Thoracic aorta (tissue), 2 donors: Measurements from ENCODE around the gene ALOX12B. TPM values are rescaled to one million over a fixed set of nuclear protein-coding genes. Genes with fewer than 3 reads are reported as not detected.

Source experiments
- ATAC-seq: fragments of 150-250 bp; one replicate; pipeline ENCODE4 v1.8.0; 2017; ENCODE audit warnings: low read depth; ENCODE audit not compliant: insufficient number of reproducible peaks, low FRiP score
- DNase-seq: peaks from one replicate; pipeline ENCODE4 v3.0.0-alpha.2; 2020; ENCODE audit warnings: low spot score
- H3K27ac ChIP-seq, 2 donors: fragments of 200-600 bp; sonication (generic); 1 replicate in 1 of 2; 2 replicates in 1 of 2; pipeline ENCODE4 v1.5.1; 2016; ENCODE audit warnings: mild to moderate bottlenecking in 2 of 2, moderate library complexity in 2 of 2
- H3K27me3 ChIP-seq: fragments of 200-600 bp; sonication (generic); replicated peaks from 2 replicates; pipeline ENCODE4 v1.6.0; 2016; ENCODE audit warnings: mild to moderate bottlenecking; ENCODE audit not compliant: insufficient read depth
- H3K36me3 ChIP-seq: fragments of 200-600 bp; sonication (generic); one replicate; pipeline ENCODE4 v1.5.1; 2016
- H3K4me1 ChIP-seq, 2 donors: fragments of 200-600 bp; sonication (generic); 1 replicate in 1 of 2; 2 replicates in 1 of 2; pipeline versions ENCODE4 v1.5.1 to v1.6.0; 2016; ENCODE audit warnings: low read depth in 2 of 2, mild to moderate bottlenecking in 1 of 2; ENCODE audit not compliant: control insufficient read depth in 1 of 2
- H3K4me3 ChIP-seq: fragments of 200-600 bp; sonication (generic); 2 replicates; pipeline ENCODE4 v1.5.1; 2016; ENCODE audit warnings: mild to moderate bottlenecking
- H3K9me3 ChIP-seq: fragments of 200-600 bp; sonication (generic); 2 replicates; pipeline ENCODE4 v1.5.1; 2016
- total RNA-seq, 2 donors: library from RNA; depleted of rRNA; stranded (reverse); fragments of >200 nt; gene quantifications; one replicate each; pipeline versions ENCODE4 v1.1.0 to v1.2.3, GENCODE V29; 2016
- TF ChIP-seq, protein P1 (sequence below): fragments of 200-600 bp; sonication (generic); IDR thresholded peaks from one replicate; pipeline ENCODE4 v1.5.1; 2019; ENCODE audit warnings: antibody characterized with exemption

Gene ALOX12B
- total RNA-seq, result not detected

DNA sequence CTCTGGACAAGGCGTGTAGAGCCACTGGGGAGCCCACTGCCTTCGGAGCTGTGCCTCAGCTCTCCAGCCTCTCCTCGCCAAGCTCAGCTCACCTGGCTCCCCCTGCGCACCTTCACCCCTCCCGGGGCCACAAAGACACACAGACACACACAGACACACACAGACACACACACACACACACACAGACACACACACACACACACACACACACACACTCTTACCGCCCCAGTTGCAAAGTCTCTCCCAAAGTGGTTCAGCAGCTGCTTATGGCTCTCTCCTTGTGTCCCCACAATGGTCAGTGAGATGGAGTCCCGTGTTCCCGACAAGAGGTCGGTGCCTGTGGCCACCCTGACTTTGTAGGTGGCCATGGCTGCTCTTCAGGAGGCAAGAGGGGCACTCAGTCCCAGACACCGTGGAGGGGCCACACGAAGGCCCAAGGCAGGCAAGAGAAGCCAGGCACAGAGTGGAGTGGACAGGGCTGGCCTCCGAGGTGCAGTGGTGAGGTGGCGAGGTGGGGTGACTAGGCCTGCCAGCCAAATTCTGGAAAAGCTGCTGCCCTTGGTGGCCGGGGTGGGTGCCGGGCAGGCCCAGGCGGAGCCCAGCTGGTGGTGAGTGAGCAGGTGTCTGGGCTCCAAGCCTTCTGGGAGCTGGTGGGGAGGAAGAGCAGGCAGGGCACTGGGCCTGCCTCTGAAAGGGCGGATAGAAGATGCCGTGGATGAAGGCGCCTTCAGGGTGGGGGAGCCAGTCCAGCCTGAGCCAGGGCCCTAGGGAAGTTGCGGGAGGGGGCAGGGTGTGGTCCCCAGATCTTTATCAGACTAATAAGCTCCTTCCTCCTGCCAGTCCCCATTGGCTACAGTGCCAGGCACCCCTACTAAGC lies at the start of gene ALOX12B:
Gene ALOX12B, minus strand, starts transcription at position 642 of the 877 bp plus-strand sequence. Its CDS starts 274 bp downstream, at position 368.
- Histone ChIP-seq H3K36me3 (no peaks in the 10 kb centered on the region), H3K4me3 (no peak within 1 kb of the TSS), H3K4me1 (no peaks in the 10 kb centered on the region), H3K27ac (no peak within 1 kb of the TSS), H3K9me3 (no peaks in the 10 kb centered on the region), H3K27me3 (no peaks in the 10 kb centered on the region)
- ATAC-seq, result no peak
- TF ChIP-seq, protein P1, sequence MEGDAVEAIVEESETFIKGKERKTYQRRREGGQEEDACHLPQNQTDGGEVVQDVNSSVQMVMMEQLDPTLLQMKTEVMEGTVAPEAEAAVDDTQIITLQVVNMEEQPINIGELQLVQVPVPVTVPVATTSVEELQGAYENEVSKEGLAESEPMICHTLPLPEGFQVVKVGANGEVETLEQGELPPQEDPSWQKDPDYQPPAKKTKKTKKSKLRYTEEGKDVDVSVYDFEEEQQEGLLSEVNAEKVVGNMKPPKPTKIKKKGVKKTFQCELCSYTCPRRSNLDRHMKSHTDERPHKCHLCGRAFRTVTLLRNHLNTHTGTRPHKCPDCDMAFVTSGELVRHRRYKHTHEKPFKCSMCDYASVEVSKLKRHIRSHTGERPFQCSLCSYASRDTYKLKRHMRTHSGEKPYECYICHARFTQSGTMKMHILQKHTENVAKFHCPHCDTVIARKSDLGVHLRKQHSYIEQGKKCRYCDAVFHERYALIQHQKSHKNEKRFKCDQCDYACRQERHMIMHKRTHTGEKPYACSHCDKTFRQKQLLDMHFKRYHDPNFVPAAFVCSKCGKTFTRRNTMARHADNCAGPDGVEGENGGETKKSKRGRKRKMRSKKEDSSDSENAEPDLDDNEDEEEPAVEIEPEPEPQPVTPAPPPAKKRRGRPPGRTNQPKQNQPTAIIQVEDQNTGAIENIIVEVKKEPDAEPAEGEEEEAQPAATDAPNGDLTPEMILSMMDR, result no peak
- DNase-seq, result no peak

- Histone ChIP-seq H3K4me1 (peaks cover 5 to 11% of the 10 kb centered on the region in 2 donors), H3K27me3 (no peaks in the 10 kb centered on the region), H3K36me3 (no peaks in the 10 kb centered on the region), H3K27ac (no peak overlapping the region), H3K9me3 (no peaks in the 10 kb centered on the region), H3K4me3 (no peak overlapping the region)
- ATAC-seq, result no peak
- TF ChIP-seq, protein P1, result no peak
- no peak for DNase-seq
These were observed 46.4 kb upstream of the ALOX12B start for GRCh38 chr17:8133941-8134340.

GRCh38 chr17:8133399-8133798 lies 45.9 kb upstream of the ALOX12B start:
- Histone ChIP-seq H3K36me3 (no peaks in the 10 kb centered on the region), H3K9me3 (no peaks in the 10 kb centered on the region), H3K4me3 (no peak overlapping the region), H3K27me3 (no peaks in the 10 kb centered on the region), H3K27ac (no peak overlapping the region), H3K4me1 (peaks cover 5 to 10% of the 10 kb centered on the region in 2 donors)
- ATAC-seq (no peak), DNase-seq (no peak)
- TF ChIP-seq, protein P1, result no peak

GRCh38 chr17:8131844-8132441 lies 44.4 kb upstream of the ALOX12B start:
- Histone ChIP-seq H3K27ac (no peak overlapping the region), H3K9me3 (no peaks in the 10 kb centered on the region), H3K4me3 (no peak overlapping the region), H3K27me3 (no peaks in the 10 kb centered on the region), H3K36me3 (no peaks in the 10 kb centered on the region), H3K4me1 (no peaks in the 10 kb centered on the region)
- TF ChIP-seq, protein P1, result no peak
- DNase-seq (no peak), ATAC-seq (no peak)

DNA sequence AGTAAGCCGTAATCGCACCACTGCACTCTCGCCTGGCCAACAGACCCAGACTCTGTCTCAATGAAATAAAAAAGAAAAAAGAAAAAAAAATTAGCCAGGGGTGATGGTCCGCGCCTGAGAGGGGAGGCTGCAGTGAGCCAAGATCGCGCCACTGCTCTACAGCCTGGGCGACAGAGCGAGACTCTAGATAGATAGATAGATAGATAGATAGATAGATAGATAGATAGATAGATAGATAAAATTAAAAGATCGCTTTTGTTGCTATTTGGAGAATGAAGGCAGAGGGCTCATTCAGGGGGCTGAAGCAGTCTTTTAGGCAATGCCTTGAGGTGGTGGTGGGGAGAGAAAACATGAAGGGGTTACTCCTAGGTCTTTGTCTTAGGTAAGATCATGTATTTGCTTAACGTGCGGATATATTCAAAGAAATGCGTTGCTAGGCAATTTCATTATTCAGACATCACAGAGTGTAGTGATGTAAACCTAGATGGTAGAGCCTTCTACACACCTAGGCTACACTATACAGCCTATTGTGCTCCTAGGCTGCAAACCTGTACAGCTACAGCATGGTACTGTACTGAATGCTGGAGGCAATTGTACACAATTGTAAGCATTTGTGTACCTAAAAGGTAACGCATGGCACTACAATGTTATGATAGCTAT lies 40.7 kb upstream of the ALOX12B start:
- Histone ChIP-seq H3K4me3 (no peak overlapping the region), H3K27ac (no peak overlapping the region), H3K36me3 (no peaks in the 10 kb centered on the region), H3K27me3 (no peaks in the 10 kb centered on the region), H3K4me1 (peaks cover 22 to 29% of the 10 kb centered on the region in 2 donors), H3K9me3 (no peaks in the 10 kb centered on the region)
- ATAC-seq (no peak), DNase-seq (no peak)
- TF ChIP-seq, protein P1, result no peak
